Amniotic epithelial cell (primary cell): Measurements from ENCODE around the gene MYL12B.
"Not testable (repeated sequence)": the region's sequence is repeated elsewhere in the genome, so short reads cannot be mapped to it uniquely, and the experiment has no call there.

Source experiments
- DNase-seq: peaks from one replicate; pipeline ENCODE4 v3.0.0-alpha.2; 2010; ENCODE audit warnings: low read depth

The MYL12B gene

GRCh38 chr18:3262234-3263131, 550 bp downstream of the MYL12B start:
- peak; percentile 44 for DNase-seq

- no peak for DNase-seq
Observed at GRCh38 chr18:3263132-3263700, 1.3 kb downstream of the MYL12B start.

GRCh38 chr18:3264362-3264761, 2.4 kb downstream of the MYL12B start:
- DNase-seq: peak; percentile 32

- DNase-seq: peak; percentile 64
Observed at GRCh38 chr18:3265564-3266033, 3.7 kb downstream of the MYL12B start.

- DNase-seq: no peak
Observed at GRCh38 chr18:3266062-3266608, 4.2 kb downstream of the MYL12B start.

GRCh38 chr18:3268306-3268705, 6.4 kb downstream of the MYL12B start:
- DNase-seq: no peak

- peak; percentile 37 for DNase-seq
Observed at GRCh38 chr18:3269241-3269913, 7.4 kb downstream of the MYL12B start.

GRCh38 chr18:3269914-3270299, 8.0 kb downstream of the MYL12B start:
- DNase-seq: no peak

- DNase-seq: no peak
Observed at GRCh38 chr18:3273042-3273441, 11.1 kb downstream of the MYL12B start.

GRCh38 chr18:3277643-3278213, 15.8 kb downstream of the MYL12B start:
- DNase-seq: not testable (repeated sequence)

GRCh38 chr18:3279201-3280185, 17.6 kb downstream of the MYL12B start:
- DNase-seq: peak; percentile 23

- DNase-seq: peak; percentile 83
Observed at GRCh38 chr18:3281456-3282400, 19.8 kb downstream of the MYL12B start.

GRCh38 chr18:3283253-3283863, 21.4 kb downstream of the MYL12B start:
- DNase-seq: no peak

- DNase-seq: no peak
Observed at GRCh38 chr18:3283908-3284307, 22.0 kb downstream of the MYL12B start.

- DNase-seq: no peak
Observed at GRCh38 chr18:3284501-3284900, 22.6 kb downstream of the MYL12B start.

GRCh38 chr18:3286159-3286558, 24.2 kb downstream of the MYL12B start:
- no peak for DNase-seq

GRCh38 chr18:3293196-3293951, 31.4 kb downstream of the MYL12B start:
- DNase-seq: no peak

GRCh38 chr18:3294435-3295080, 32.6 kb downstream of the MYL12B start:
- peak; percentile 40 for DNase-seq
